HUES48 (cell line): Measurements from ENCODE around the gene CHSY1.

ENCODE experiments used
- H3K27ac ChIP-seq: one replicate; pipeline ENCODE4 v1.7.0; 2013; ENCODE audit warnings: low read depth, low read length, inconsistent platforms
- H3K27me3 ChIP-seq: 2 replicates; pipeline ENCODE4 v1.6.1; 2013; ENCODE audit warnings: mild to moderate bottlenecking, low read length; ENCODE audit not compliant: control insufficient read depth, insufficient read depth
- H3K36me3 ChIP-seq: 2 replicates; pipeline ENCODE4 v1.6.1; 2013; ENCODE audit warnings: low read length; ENCODE audit not compliant: control insufficient read depth, insufficient read depth
- H3K4me1 ChIP-seq: 2 replicates; pipeline ENCODE4 v1.6.1; 2013; ENCODE audit warnings: mild to moderate bottlenecking, low read length; ENCODE audit not compliant: control insufficient read depth, insufficient read depth
- H3K4me3 ChIP-seq: 2 replicates; pipeline ENCODE4 v1.5.1; 2013; ENCODE audit warnings: mild to moderate bottlenecking, low read depth, low read length
- H3K9ac ChIP-seq: 2 replicates; pipeline ENCODE4 v1.6.1; 2013; ENCODE audit warnings: mild to moderate bottlenecking, low read depth, low read length, moderate library complexity
- H3K9me3 ChIP-seq: 2 replicates; pipeline ENCODE4 v1.6.1; 2013; ENCODE audit warnings: low read length; ENCODE audit not compliant: control insufficient read depth, insufficient read depth

The CHSY1 gene

DNA sequence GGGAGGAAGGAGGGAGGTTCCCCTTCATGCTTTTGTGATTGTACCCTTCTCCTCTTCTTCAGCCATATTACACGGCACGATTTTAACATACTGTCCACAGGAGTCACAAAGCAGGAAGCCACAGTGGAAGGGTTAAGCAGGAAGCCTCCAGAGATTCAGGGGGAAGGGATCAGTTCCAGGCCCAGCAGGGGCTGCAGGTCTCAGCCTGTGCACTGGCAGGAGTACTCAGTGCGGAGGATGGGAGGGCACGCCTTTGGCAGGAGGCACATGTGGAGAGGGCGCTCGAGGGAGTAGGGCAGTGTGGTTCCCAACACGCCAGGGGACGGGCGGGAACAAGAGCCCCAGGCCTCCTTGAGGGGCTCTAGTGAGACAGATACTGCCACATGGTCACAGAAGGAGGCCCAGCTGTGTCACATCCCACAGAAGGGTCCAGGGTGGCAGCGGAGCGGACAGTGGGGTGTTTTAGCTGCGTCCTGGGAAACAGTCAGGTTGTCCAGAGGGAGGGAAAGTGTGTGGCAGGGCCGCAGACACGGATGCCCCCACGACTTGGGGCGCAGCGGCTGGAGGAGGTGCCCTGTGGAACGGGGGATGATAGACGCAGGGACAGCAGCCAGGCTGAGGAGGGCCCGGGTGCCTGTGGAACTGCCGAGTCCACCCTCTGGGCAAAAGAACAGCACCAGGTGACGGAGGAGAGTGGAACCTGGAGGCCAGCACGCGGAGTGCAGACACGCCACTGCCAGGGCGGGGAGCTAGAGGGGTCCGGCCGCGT is 77.5 kb downstream of the CHSY1 start:
- no peaks in the 10 kb centered on the region for H3K9me3 ChIP-seq
- no peaks in the 10 kb centered on the region for H3K27me3 ChIP-seq
- no peak overlapping the region for H3K27ac ChIP-seq
- peaks cover 39% of the 10 kb centered on the region for H3K36me3 ChIP-seq
- H3K4me3 ChIP-seq, result no peak overlapping the region
- H3K9ac ChIP-seq, result no peak overlapping the region
- peaks cover 11% of the 10 kb centered on the region for H3K4me1 ChIP-seq

DNA sequence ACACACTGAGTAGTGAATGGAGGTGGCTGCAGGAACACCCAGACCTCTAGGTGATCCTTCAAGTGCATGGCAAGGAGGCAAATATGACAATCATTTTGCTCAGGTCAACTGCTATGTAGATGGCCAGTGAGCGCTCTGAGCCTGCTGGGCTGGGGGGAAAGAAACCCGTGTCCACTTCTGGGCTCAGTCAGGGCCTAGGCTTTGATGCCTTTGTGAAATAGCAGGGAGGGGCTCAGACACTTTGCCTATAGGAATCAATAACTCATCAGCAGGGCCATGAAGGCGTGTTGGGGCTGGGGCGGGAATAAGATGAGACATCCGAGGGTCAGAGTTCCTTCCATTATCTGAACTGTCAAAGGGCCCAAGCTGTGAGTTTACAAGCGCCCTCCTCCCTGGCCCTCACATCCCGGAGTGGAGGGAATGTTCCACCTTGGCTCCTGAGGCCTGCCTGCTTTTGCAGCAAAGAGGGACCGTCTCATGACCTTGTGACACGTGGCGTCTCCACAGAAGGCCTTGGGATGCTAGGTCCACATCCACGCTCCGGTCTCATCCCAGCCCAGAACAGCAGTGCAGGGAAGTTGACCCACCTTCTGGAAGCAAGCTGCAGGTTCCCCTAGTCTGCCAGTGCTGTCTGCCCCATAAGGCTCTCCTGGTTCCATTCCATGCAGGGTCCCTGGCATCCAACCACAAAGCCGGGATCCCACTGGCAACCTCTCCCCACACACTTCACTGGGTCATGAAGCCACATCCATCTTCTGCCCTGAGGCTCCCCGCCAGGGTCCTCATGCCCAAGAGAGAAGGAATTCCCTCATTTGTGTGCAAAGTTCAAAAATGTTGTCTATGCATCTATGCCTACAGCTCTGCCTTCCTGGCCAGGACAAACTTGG is 78.4 kb downstream of the CHSY1 start:
- Histone ChIP-seq H3K4me1 (peaks cover 11% of the 10 kb centered on the region), H3K9me3 (no peaks in the 10 kb centered on the region), H3K9ac (no peak overlapping the region), H3K27ac (no peak overlapping the region), H3K27me3 (no peaks in the 10 kb centered on the region), H3K4me3 (no peak overlapping the region), H3K36me3 (peaks cover 34% of the 10 kb centered on the region)

DNA sequence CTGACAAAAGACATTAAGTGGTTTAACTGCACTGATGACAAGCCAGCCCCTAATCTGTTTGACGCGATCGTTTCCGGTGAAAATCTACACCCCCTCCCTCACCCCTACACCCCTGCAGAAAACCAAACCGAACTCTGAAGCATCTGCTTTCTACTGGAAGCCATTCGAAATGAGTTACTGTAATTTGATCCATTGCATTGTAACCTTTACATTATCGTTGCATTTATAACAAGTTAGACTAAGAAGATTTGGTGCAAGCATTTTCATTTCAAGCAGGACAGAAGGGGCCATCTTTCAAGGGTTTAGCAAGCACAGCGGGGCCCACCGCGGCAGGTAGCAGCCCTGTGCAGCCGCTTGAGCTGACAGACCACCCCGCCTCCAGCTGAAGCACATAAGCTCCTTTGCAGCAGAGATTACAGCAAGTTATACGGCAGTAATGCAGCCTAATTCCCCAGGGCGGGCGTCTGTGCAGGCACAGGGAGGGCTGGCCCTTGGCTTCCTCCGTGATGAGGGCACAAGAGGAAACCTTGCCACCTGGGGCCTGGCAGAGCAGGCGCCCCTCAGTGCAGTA is 79.3 kb downstream of the CHSY1 start:
- H3K4me1 ChIP-seq, result peaks cover 11% of the 10 kb centered on the region
- H3K36me3 ChIP-seq, result peaks cover 25% of the 10 kb centered on the region
- H3K4me3 ChIP-seq, result no peak overlapping the region
- no peak overlapping the region for H3K9ac ChIP-seq
- no peak overlapping the region for H3K27ac ChIP-seq
- H3K27me3 ChIP-seq, result no peaks in the 10 kb centered on the region
- H3K9me3 ChIP-seq, result no peaks in the 10 kb centered on the region

DNA sequence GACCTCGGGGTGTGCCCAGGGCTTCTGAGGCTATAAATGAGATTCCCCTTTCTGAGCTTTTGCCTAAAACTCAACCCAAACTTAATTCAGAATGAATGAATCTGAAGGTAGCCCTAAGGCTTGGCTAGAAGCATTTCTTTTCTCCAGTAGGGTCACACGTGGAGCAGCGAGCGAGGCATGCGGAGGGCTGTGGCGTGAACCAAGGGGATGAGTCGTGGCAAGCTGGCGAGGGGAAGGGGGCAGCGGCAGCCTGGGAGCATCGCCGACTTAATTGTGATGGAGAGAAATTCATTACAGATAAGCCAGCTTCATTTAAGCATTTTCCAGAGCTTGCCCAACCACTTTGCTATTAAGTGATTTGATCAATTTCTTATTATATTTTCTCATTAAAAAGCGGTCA is 79.9 kb downstream of the CHSY1 start:
- Histone ChIP-seq H3K9ac (no peak overlapping the region), H3K27ac (no peak overlapping the region), H3K36me3 (peaks cover 19% of the 10 kb centered on the region; the same call in 1 of the 2 replicates), H3K27me3 (no peaks in the 10 kb centered on the region), H3K9me3 (no peaks in the 10 kb centered on the region), H3K4me3 (no peak overlapping the region), H3K4me1 (peaks cover 11% of the 10 kb centered on the region)

DNA sequence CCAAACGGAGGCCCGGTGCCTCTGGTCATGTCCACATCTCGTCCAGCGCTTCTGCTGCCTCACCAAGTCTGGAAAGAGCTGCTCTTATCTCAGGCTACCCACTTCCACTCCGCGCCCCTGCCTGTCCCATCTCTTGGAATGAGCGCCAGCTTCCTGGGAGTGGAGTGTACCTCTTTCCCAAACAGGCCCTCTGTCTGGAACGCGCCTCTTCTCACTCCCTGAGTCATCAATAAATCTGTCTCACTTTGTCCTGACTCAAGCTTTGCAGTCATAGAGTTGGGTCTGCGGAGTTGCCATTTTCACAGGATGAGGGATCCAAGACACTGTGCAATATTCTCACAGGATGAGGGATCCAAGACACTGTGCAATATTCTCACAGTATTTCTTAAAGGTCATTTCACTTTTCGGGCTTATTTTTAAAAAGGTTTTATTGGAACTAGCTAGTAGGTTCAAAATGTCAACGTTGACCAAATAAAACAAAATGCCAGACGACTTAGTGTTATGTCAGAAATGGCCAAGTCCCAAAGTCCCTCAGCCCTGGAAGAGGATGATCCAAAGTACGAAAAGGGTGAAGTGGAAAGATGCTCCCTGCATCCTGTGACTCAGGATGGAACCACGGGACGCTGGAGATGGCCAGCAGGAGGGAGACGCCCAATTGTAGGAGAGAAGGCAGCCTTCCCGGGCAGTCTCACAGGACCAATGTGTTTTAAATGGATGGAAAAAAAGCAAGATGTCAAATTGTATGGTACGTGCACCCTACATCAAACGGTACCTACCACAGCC is 81.1 kb downstream of the CHSY1 start:
- no peak overlapping the region for H3K27ac ChIP-seq
- H3K27me3 ChIP-seq, result no peaks in the 10 kb centered on the region
- no peak overlapping the region for H3K9ac ChIP-seq
- H3K36me3 ChIP-seq, result peaks cover 11% of the 10 kb centered on the region; the same call in 1 of the 2 replicates
- peaks cover 11% of the 10 kb centered on the region for H3K9me3 ChIP-seq
- H3K4me1 ChIP-seq, result peaks cover 11% of the 10 kb centered on the region
- H3K4me3 ChIP-seq, result no peak overlapping the region

DNA sequence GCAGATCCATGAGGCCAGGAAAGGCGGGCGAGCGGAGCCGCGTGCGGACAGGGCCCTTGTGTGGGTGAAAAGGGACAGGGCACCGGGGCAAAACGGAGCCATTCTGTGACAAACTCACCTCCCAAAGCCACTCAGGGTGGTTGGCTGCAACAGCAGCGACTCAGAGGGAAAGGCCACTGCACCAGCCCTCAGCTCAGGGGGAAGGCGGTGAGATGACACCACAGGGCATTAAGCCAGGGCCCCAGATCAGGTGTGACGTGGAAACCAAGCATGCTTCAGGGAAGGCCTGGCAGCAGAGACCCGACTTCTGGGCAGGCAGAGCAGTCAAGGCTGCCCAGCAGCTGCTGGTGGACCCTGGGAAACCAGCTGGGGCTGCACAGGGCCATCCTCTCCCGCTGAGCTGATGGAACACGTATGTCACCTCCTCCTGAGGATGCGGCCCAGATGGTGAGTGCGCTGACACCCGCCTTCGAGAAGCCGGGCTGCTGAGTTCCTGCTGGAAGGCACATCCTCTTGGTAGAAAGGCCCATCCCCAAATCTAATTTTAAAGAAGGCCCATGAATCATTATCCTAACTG is 82.3 kb downstream of the CHSY1 start:
- H3K36me3 ChIP-seq, result 0 out of 2 replicates have a peak, but pooled peaks cover under 1% of the 10 kb centered on the region
- no peaks in the 10 kb centered on the region for H3K27me3 ChIP-seq
- H3K4me1 ChIP-seq, result peaks cover 11% of the 10 kb centered on the region
- no peak overlapping the region for H3K9ac ChIP-seq
- H3K4me3 ChIP-seq, result no peak overlapping the region
- no peak overlapping the region for H3K27ac ChIP-seq
- peaks cover 18% of the 10 kb centered on the region for H3K9me3 ChIP-seq

DNA sequence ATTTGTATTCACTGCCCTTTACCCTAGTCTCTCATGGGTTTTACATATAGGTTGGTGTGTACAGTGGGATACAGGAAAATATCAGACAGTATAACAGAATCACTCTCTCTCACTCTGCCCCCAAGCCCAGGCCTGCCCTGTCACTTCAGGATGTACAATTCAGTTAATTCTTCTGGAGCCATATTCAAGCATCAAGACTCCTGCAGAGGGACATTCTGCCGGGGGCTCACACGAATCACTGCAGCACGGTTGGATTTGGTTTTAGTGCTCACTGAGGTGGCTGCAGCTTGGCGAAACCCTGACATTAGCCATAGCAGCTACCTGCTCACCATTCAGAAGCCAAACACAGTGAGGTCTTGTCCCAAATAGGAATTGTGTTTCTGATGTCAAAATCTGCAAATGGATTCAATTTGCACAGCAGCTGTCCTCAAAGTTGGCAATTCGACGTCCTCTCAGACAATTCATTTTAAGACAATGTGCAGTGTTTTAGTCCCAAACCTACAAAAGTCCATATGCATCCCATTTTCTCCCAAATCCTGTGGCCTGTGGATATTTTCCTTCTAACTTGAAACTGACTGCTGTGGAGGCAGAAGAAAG is 82.9 kb downstream of the CHSY1 start:
- peaks cover 11% of the 10 kb centered on the region for H3K4me1 ChIP-seq
- H3K9ac ChIP-seq, result no peak overlapping the region

DNA sequence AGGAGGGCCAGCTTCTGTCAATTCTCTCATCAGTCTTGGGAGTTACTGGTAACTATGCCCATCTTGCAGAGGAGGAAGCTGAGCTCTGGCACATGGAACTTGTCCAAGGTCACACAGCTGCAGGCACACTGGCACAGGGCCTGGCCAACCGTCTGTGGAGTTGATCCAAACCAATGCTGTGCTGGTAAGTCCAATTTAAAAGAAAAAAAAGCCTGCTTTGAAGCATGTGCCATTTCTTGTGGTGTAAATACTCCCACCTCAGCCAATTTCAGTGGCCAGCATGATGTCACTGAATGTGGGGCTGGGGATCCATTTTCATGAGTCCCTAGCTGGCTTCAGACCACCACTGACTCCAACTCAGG is 83.4 kb downstream of the CHSY1 start:
- peaks cover 21% of the 10 kb centered on the region for H3K9me3 ChIP-seq
- peaks cover 11% of the 10 kb centered on the region for H3K4me1 ChIP-seq
- no peaks in the 10 kb centered on the region for H3K27me3 ChIP-seq
- H3K36me3 ChIP-seq, result no peaks in the 10 kb centered on the region
- H3K4me3 ChIP-seq, result no peak overlapping the region
- H3K27ac ChIP-seq, result no peak overlapping the region
- no peak overlapping the region for H3K9ac ChIP-seq

More for the DNA sequence above, 82.9 kb downstream of the CHSY1 start:
- Histone ChIP-seq H3K9me3 (peaks cover 21% of the 10 kb centered on the region), H3K27ac (no peak overlapping the region), H3K36me3 (no peaks in the 10 kb centered on the region), H3K4me3 (no peak overlapping the region), H3K27me3 (no peaks in the 10 kb centered on the region)

DNA sequence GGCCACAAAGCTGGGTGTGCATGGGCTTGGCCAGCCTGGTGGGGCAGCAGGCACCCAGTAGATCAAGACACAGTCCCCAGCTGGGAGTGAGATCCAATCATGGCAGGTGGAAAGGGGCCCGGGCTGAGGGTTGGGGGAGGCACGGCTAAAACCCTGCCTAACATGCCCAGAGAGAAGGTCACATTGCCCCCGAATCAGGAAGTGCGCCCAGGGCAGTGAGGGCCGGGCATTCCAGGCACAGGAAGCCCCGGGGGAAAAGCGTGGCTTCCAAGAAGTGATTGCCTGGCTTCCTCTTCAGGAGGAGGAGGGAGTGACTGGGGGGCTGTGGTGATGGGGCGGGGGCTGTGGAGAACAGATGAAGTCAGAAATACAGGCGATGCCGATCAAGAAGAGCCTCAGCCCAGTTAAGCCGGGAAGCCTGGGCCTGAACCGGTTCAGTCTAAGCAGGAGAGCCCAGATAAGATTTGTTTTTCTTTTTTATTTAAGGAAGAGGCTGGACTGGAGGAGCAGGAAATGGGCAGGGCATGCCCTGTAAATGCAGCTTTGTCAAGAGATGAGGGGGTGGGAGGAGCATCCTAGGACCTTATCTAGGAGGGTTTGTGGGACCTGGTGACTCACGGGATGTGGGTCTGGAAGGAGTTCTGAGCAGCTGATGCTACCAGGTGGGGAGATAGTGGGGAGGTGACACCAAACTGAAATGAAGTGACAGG is 83.9 kb downstream of the CHSY1 start:
- Histone ChIP-seq H3K4me1 (peaks cover 7% of the 10 kb centered on the region), H3K27ac (no peak overlapping the region)

More for the DNA sequence above, 83.9 kb downstream of the CHSY1 start:
- H3K9ac ChIP-seq, result no peak overlapping the region
- H3K4me3 ChIP-seq, result no peak overlapping the region
- no peaks in the 10 kb centered on the region for H3K36me3 ChIP-seq
- no peaks in the 10 kb centered on the region for H3K27me3 ChIP-seq
- peaks cover 21% of the 10 kb centered on the region for H3K9me3 ChIP-seq
